C4-2B (cell line): ENCODE data around the gene CCR4.
A peak's percentile ranks its signal among the peaks of the same experiment; 100 is the strongest.

ENCODE experiments used
- CTCF ChIP-seq: fragments of 450-650 bp; conservative IDR thresholded peaks from 2 replicates; pipeline ENCODE4 v1.5.1; 2017; ENCODE audit warnings: mild to moderate bottlenecking
- ZFX ChIP-seq: fragments of 450-650 bp; IDR thresholded peaks from 2 replicates; pipeline ENCODE4 v1.6.1; 2017

DNA sequence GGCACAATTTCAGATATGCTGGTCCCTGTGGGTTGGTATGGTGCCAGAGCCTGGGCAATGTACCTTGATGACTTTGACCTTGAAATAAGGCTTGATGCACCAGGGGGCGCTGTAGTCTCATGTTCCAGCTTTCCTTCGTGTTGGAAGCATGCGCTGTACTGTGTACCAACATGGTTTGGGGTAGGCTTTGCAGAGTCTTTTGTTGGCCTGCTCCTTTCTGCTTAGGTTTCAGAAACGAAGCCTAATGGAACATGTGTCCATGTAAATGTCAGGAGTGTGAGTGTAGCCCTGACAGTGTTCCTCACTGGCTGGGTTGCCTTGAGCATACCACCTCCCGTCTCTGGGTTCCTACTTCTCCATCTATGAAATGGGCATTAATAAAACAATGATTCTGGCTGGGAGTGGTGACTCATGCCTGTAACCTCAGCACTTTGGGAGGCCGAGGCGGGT is 3.6 kb upstream of the CCR4 start:
- peak; percentile 77 for TF ChIP-seq CTCF
- TF ChIP-seq ZFX: no peak
